ENCODE results near the gene SYCP2L.
"Not testable (repeated sequence)": the region's sequence is repeated elsewhere in the genome, so short reads cannot be mapped to it uniquely, and the experiment has no call there.

The SYCP2L gene

GRCh38 chr6:10886365-10886690, 524 bp upstream of the SYCP2L start:
- H3K36me3 Mint-ChIP-seq (ENCODE audit: low read depth); H3K4me1 Mint-ChIP-seq (ENCODE audit: low read depth); H3K9me3 Mint-ChIP-seq; H3K27ac Mint-ChIP-seq; DNase-seq (ENCODE audit: low spot score): not testable (repeated sequence)
- peaks cover 84% of the 10 kb centered on the region for H3K27me3 Mint-ChIP-seq (ENCODE audit: low read depth)
- H3K4me3 Mint-ChIP-seq, result peak overlapping the region; percentile 61

- Mint-ChIP-seq H3K36me3 (ENCODE audit: low read depth) (peaks cover 1% of the 10 kb centered on the region), H3K9me3 (no peaks in the 10 kb centered on the region), H3K4me1 (ENCODE audit: low read depth) (peaks cover 3% of the 10 kb centered on the region), H3K27ac (no peak overlapping the region), H3K27me3 (ENCODE audit: low read depth) (peaks cover 52% of the 10 kb centered on the region), H3K4me3 (no peak overlapping the region)
- no peak for DNase-seq (ENCODE audit: low spot score)
Observed at GRCh38 chr6:10890151-10890550, 3.3 kb downstream of the SYCP2L start.

GRCh38 chr6:10891960-10892359, 5.1 kb downstream of the SYCP2L start:
- Mint-ChIP-seq H3K4me1 (ENCODE audit: low read depth) (peaks cover 3% of the 10 kb centered on the region), H3K4me3 (no peak overlapping the region), H3K27ac (no peak overlapping the region), H3K36me3 (ENCODE audit: low read depth) (no peaks in the 10 kb centered on the region), H3K9me3 (no peaks in the 10 kb centered on the region), H3K27me3 (ENCODE audit: low read depth) (peaks cover 36% of the 10 kb centered on the region)
- no peak for DNase-seq (ENCODE audit: low spot score)

DNA sequence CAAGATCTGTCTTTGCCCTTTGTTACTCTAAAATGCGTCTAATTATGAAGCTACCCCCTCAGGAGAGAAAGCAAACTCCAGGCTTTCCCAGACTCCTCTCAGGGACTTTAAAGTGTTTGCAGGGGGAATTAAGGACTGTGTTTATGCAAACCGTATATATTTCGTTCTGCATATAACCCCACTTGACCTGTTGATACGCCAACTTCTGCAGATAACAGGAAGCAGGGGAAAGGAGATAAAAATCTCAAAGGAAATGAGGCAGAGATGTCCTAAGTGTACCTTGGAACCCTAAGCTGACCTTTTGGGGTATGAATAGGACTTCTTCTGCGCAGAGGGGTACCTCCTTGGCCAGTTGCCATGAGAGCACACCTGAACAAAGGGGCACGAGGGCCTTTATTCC, 8.1 kb downstream of the SYCP2L start:
- Mint-ChIP-seq H3K9me3 (no peaks in the 10 kb centered on the region), H3K27ac (no peak overlapping the region), H3K4me3 (no peak overlapping the region), H3K4me1 (ENCODE audit: low read depth) (peaks cover 3% of the 10 kb centered on the region), H3K27me3 (ENCODE audit: low read depth) (peaks cover 13% of the 10 kb centered on the region), H3K36me3 (ENCODE audit: low read depth) (no peaks in the 10 kb centered on the region)
- DNase-seq (ENCODE audit: low spot score), result no peak

GRCh38 chr6:10896691-10897090, 9.8 kb downstream of the SYCP2L start:
- Mint-ChIP-seq H3K4me1 (ENCODE audit: low read depth) (peaks cover 3% of the 10 kb centered on the region), H3K36me3 (ENCODE audit: low read depth) (no peaks in the 10 kb centered on the region), H3K27me3 (ENCODE audit: low read depth) (peaks cover 3% of the 10 kb centered on the region), H3K4me3 (no peak overlapping the region), H3K9me3 (no peaks in the 10 kb centered on the region), H3K27ac (no peak overlapping the region)
- no peak for DNase-seq (ENCODE audit: low spot score)

GRCh38 chr6:10901770-10902169, 14.9 kb downstream of the SYCP2L start:
- peak overlapping the region; percentile 1 for H3K4me3 Mint-ChIP-seq
- H3K36me3 Mint-ChIP-seq (ENCODE audit: low read depth), result no peaks in the 10 kb centered on the region
- no peak for DNase-seq (ENCODE audit: low spot score)
- peaks cover 7% of the 10 kb centered on the region for H3K4me1 Mint-ChIP-seq (ENCODE audit: low read depth)
- no peak overlapping the region for H3K27ac Mint-ChIP-seq
- no peaks in the 10 kb centered on the region for H3K27me3 Mint-ChIP-seq (ENCODE audit: low read depth)
- peaks cover 4% of the 10 kb centered on the region for H3K9me3 Mint-ChIP-seq

DNA sequence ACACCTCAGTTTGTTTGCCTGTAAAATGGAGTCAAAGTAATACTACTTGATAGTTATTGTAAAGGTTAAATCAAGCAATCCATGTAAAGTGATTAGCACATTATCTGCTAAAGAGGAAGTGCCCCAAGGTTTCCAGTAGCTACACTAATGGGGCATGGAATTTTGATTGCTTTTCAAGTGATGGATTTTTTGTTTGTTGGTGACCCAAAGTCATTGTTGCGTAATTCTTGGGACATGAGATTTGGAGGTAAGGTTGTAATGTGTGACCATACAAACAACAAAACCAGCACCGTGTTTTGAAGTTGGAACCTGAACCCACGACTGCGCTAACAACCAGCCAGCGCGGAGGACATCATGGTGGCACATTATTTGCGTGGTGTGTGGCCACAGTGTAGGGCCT, 17.2 kb downstream of the SYCP2L start:
- Mint-ChIP-seq H3K4me3 (no peak overlapping the region), H3K36me3 (ENCODE audit: low read depth) (no peaks in the 10 kb centered on the region), H3K27ac (no peak overlapping the region), H3K4me1 (ENCODE audit: low read depth) (peaks cover 7% of the 10 kb centered on the region), H3K9me3 (peaks cover 4% of the 10 kb centered on the region), H3K27me3 (ENCODE audit: low read depth) (no peaks in the 10 kb centered on the region)
- no peak for DNase-seq (ENCODE audit: low spot score)

DNA sequence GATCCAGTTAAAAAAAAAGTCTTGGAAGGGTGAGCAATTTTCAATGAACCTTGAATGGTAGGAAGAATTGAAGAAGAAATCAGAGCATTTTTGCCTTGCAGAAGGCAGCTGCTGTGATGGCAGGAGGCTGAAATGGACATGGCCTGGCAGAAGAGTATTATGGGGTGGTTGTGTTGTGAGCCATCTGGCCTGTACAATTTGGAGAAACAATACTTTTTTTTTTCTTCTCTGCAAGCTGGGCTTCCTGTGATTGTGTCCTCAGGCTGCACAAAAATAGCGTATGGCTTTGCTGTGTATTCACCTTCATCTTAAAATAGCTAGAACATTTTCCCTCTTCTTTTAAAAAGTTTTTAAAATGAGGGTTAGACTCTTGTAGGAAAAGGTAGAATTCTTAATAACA, 21.4 kb downstream of the SYCP2L start:
- no peaks in the 10 kb centered on the region for H3K36me3 Mint-ChIP-seq (ENCODE audit: low read depth)
- no peak overlapping the region for H3K4me3 Mint-ChIP-seq
- DNase-seq (ENCODE audit: low spot score), result no peak
- no peaks in the 10 kb centered on the region for H3K4me1 Mint-ChIP-seq (ENCODE audit: low read depth)
- no peak overlapping the region for H3K27ac Mint-ChIP-seq
- H3K27me3 Mint-ChIP-seq (ENCODE audit: low read depth), result no peaks in the 10 kb centered on the region
- no peaks in the 10 kb centered on the region for H3K9me3 Mint-ChIP-seq

GRCh38 chr6:10919520-10919919, 32.7 kb downstream of the SYCP2L start:
- not testable (repeated sequence) for H3K4me1 Mint-ChIP-seq (ENCODE audit: low read depth); H3K4me3 Mint-ChIP-seq; DNase-seq (ENCODE audit: low spot score); H3K27ac Mint-ChIP-seq; H3K36me3 Mint-ChIP-seq (ENCODE audit: low read depth); H3K27me3 Mint-ChIP-seq (ENCODE audit: low read depth); H3K9me3 Mint-ChIP-seq

GRCh38 chr6:10933126-10933525, 46.3 kb downstream of the SYCP2L start:
- H3K27me3 Mint-ChIP-seq (ENCODE audit: low read depth), result peaks cover 6% of the 10 kb centered on the region
- no peaks in the 10 kb centered on the region for H3K9me3 Mint-ChIP-seq
- no peak overlapping the region for H3K27ac Mint-ChIP-seq
- H3K4me3 Mint-ChIP-seq, result no peak overlapping the region
- no peaks in the 10 kb centered on the region for H3K36me3 Mint-ChIP-seq (ENCODE audit: low read depth)
- no peaks in the 10 kb centered on the region for H3K4me1 Mint-ChIP-seq (ENCODE audit: low read depth)
- DNase-seq (ENCODE audit: low spot score), result no peak

DNA sequence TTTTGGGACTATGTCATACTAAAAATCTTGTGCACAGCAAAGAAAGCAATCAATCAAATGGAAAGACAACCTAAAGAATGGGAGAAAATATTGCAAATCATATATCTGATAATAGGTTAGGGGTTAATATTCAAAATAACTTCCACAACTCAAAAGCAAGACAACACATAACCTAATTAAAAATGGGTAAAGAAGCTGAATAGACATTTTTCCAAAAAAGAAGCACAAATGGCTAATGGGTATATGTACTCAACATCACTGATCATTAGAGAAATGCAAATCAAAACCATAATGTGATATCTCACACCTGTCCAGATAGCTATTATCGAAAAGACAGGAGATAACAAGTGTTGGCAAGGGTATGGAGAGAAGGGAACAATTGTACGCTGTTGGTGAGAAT, 53.0 kb downstream of the SYCP2L start:
- no peaks in the 10 kb centered on the region for H3K4me1 Mint-ChIP-seq (ENCODE audit: low read depth)
- no peak overlapping the region for H3K27ac Mint-ChIP-seq
- no peaks in the 10 kb centered on the region for H3K36me3 Mint-ChIP-seq (ENCODE audit: low read depth)
- no peak overlapping the region for H3K4me3 Mint-ChIP-seq
- DNase-seq (ENCODE audit: low spot score), result no peak
- H3K9me3 Mint-ChIP-seq, result no peaks in the 10 kb centered on the region
- peaks cover 6% of the 10 kb centered on the region for H3K27me3 Mint-ChIP-seq (ENCODE audit: low read depth)

- DNase-seq (ENCODE audit: low spot score), result no peak
- Mint-ChIP-seq H3K27me3 (ENCODE audit: low read depth) (peaks cover 23% of the 10 kb centered on the region), H3K27ac (no peak overlapping the region), H3K4me3 (no peak overlapping the region), H3K9me3 (no peaks in the 10 kb centered on the region), H3K36me3 (ENCODE audit: low read depth) (no peaks in the 10 kb centered on the region), H3K4me1 (ENCODE audit: low read depth) (no peaks in the 10 kb centered on the region)
Observed at GRCh38 chr6:10945845-10946244, 59.0 kb downstream of the SYCP2L start.

- Mint-ChIP-seq H3K4me1 (ENCODE audit: low read depth) (no peaks in the 10 kb centered on the region), H3K4me3 (no peak overlapping the region), H3K27ac (no peak overlapping the region), H3K27me3 (ENCODE audit: low read depth) (peaks cover 23% of the 10 kb centered on the region), H3K9me3 (no peaks in the 10 kb centered on the region), H3K36me3 (ENCODE audit: low read depth) (no peaks in the 10 kb centered on the region)
- DNase-seq (ENCODE audit: low spot score), result no peak
Observed at GRCh38 chr6:10947966-10948365, 61.1 kb downstream of the SYCP2L start.

DNA sequence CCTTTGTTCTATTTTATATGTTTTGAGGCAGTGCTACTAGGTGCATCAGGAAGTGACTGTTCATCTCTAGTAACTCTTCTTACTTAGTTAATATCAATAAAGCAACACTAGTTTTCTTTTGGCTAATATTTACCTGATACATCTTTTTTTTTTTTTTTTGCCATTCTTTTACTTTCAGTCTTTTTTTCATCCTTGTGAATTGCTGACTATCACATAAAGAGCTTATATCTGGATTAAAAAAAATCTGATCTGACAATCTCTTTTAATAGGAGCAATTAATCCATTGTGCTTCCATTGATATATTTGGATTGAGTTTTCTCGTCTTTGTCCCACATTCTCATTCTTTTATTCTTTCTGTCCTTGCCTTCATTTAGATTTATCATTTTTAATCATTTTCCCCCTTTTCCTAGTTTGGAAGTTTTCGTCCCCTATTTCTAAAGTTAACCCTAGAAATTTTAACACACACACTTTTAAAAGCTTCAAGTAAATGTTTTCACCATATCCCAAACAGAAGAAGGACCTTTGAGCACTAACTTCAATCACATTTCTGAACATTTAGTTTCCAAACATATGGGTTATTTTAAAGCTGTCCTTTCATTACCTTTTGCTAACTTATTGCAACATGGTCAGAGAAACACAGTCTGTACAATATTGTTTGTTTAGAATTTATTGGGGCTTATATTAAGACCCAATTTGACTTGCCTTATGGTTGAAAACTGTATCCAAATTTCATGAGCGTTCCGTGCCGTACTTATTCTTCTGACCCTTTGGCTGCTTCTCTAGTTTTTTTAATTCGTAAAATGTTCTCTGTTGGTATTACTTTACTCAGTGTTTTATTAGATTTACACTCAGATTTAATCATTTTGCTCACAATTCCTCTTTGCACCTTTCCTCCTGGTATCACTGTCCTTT, 63.0 kb downstream of the SYCP2L start:
- H3K36me3 Mint-ChIP-seq (ENCODE audit: low read depth), result no peaks in the 10 kb centered on the region
- H3K9me3 Mint-ChIP-seq, result no peaks in the 10 kb centered on the region
- H3K4me1 Mint-ChIP-seq (ENCODE audit: low read depth), result no peaks in the 10 kb centered on the region
- peaks cover 26% of the 10 kb centered on the region for H3K27me3 Mint-ChIP-seq (ENCODE audit: low read depth)
- H3K4me3 Mint-ChIP-seq, result no peak overlapping the region
- no peak overlapping the region for H3K27ac Mint-ChIP-seq
- no peak for DNase-seq (ENCODE audit: low spot score)

GRCh38 chr6:10951675-10952282, 64.9 kb downstream of the SYCP2L start:
- no peak overlapping the region for H3K27ac Mint-ChIP-seq
- no peaks in the 10 kb centered on the region for H3K9me3 Mint-ChIP-seq
- H3K4me3 Mint-ChIP-seq, result no peak overlapping the region
- peaks cover 24% of the 10 kb centered on the region for H3K27me3 Mint-ChIP-seq (ENCODE audit: low read depth)
- no peak for DNase-seq (ENCODE audit: low spot score)
- no peaks in the 10 kb centered on the region for H3K4me1 Mint-ChIP-seq (ENCODE audit: low read depth)
- H3K36me3 Mint-ChIP-seq (ENCODE audit: low read depth), result no peaks in the 10 kb centered on the region

Measured in T-helper 2 cell treated with Interferon-gamma antibody and Interleukin-4, amounts not matched to agents 5 μg/mL and 100 μg/mL, for 36 hours (primary cell).